Measurements from ENCODE around the gene LTC4S.

- no peak for TF ChIP-seq CTCF (IDR thresholded peaks at IDR 0.05)
- TF ChIP-seq POLR2A (IDR thresholded peaks at IDR 0.05): peak in 1 of 2 donors; percentile 10
Observed at GRCh38 chr5:179793468-179794139, at the start of gene LTC4S.

Measured in uterus (tissue), 2 donors.